PC-3 (cell line): ENCODE data around the gene EDC4.

Source experiments
- CTCF ChIP-seq: fragments of 300-600 bp; sonication (generic); conservative IDR thresholded peaks from 2 replicates; pipeline ENCODE4 v1.5.1; 2017; ENCODE audit warnings: antibody characterized with exemption, low read depth, mild to moderate bottlenecking, low read length
- EZH2 ChIP-seq: fragments of 300-600 bp; sonication (generic); IDR thresholded peaks from one replicate; pipeline ENCODE4 v1.6.1; 2017; ENCODE audit warnings: antibody characterized with exemption, mild to moderate bottlenecking, low read length; ENCODE audit not compliant: unreplicated experiment
- EZH2phosphoT487 ChIP-seq: fragments of 300-600 bp; sonication (generic); IDR thresholded peaks from 2 replicates; pipeline ENCODE4 v1.6.1; 2018; ENCODE audit warnings: mild to moderate bottlenecking, antibody characterized with exemption, low read length, borderline replicate concordance

DNA sequence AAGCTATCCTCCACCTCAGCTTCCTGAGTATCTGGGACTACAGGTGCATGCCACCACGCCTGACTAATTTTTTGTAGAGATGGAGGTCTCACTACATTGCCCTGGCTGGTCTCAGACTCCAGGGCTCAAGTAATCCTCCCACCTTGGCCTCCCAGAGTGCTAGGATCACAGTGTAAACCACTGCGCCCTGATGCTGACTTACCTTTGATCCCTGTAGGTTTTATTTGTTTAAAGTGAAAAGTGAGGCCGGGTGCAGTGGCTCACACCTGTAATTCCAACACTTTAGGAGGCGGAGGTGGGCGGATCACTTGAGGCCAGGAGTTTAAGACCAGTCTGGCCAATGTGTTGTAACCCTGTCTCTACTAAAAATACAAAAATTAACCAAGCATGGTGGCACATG lies 28.9 kb downstream of the EDC4 start:
- TF ChIP-seq CTCF (no peak), EZH2phosphoT487 (no peak), EZH2 (no peak)
